GM12878 (cell line): Measurements from ENCODE around the gene SECISBP2. TPM values are rescaled to one million over a fixed set of nuclear protein-coding genes. Genes with fewer than 3 reads are reported as not detected.

Experiments used
- ATAC-seq: fragments of 200-7000 bp; cut with Tn5 transposase; 3 replicates; pipeline ENCODE4 v1.9.1; 2020; ENCODE audit warnings: mild to moderate bottlenecking, moderate library complexity
- BruUV-seq: library from RNA; stranded (reverse); fragments of 400-500 nt; replicated peaks from 2 replicates; lab custom pipeline; 2021; lab: Mats Ljungman, UMichigan
- CTCF ChIA-PET: fragments of 300-600 bp; sonication (Branson Sonifier 250); formaldehyde crosslinking; extraction: SDS; loops from one replicate; lab custom pipeline; 2021; ENCODE audit warnings: inconsistent platforms; lab: Yijun Ruan, JAX
- POLR2A ChIA-PET: fragments of 350-600 bp; formaldehyde crosslinking; extraction: SDS; loops from one replicate; lab custom pipeline; 2021; ENCODE audit warnings: inconsistent platforms; lab: Charles Lee
- RAD21 ChIA-PET: fragments of 300-600 bp; sonication (Branson Sonifier 250); formaldehyde crosslinking; loops from one replicate; lab custom pipeline; 2023; ENCODE audit warnings: antibody characterized with exemption; ENCODE audit not compliant: unreplicated experiment; lab: Charles Lee
- SMC1A ChIA-PET: fragments of 300-600 bp; sonication (Branson Sonifier 250); formaldehyde crosslinking; loops from one replicate; lab custom pipeline; 2023; ENCODE audit not compliant: unreplicated experiment, uncharacterized antibody; lab: Charles Lee
- DNase-seq: peaks from one replicate; pipeline ENCODE4 v3.0.0-alpha.2; 2011; ENCODE audit warnings: low read depth, low spot score
- FAIRE-seq: peaks from 3 replicates; lab custom pipeline; 2011; peaks lifted over from hg19 to GRCh38; lab: Jason Lieb, UNC
- H2AFZ ChIP-seq: 2 replicates; pipeline ENCODE4 v1.6.0; 2011; ENCODE audit warnings: low read depth, low read length, control low read depth; ENCODE audit not compliant: control insufficient read depth
- H3K27ac ChIP-seq: 2 replicates; pipeline ENCODE4 v1.5.1; 2011; ENCODE audit warnings: control low read depth; ENCODE audit not compliant: control insufficient read depth, insufficient read depth
- H3K27me3 ChIP-seq, 2 experiments: replicated peaks in 1 of 2; 2 replicates each; pipeline versions ENCODE4 v1.6.0 to v1.6.1; 2011; ENCODE audit warnings: low read length in 1 of 2; ENCODE audit not compliant: control insufficient read depth in 2 of 2, insufficient read depth in 2 of 2
- H3K36me3 ChIP-seq, 2 experiments: 2 replicates each; pipeline ENCODE4 v1.5.1; 2011; ENCODE audit warnings: low read length in 1 of 2; ENCODE audit not compliant: control insufficient read depth in 2 of 2, insufficient read depth in 2 of 2
- H3K4me1 ChIP-seq: 2 replicates; pipeline ENCODE4 v1.6.1; 2011; ENCODE audit warnings: mild to moderate bottlenecking, low read length, moderate library complexity, mixed read lengths; ENCODE audit not compliant: control insufficient read depth, insufficient read depth
- H3K4me2 ChIP-seq: 2 replicates; pipeline ENCODE4 v1.6.0; 2011; ENCODE audit warnings: control low read depth; ENCODE audit not compliant: control insufficient read depth, insufficient read depth
- H3K4me3 ChIP-seq: fragments of 200-600 bp; sonication (generic); 2 replicates; pipeline ENCODE4 v1.5.1; 2016
- H3K79me2 ChIP-seq: 2 replicates; pipeline ENCODE4 v1.6.0; 2011; ENCODE audit warnings: low read length; ENCODE audit not compliant: control insufficient read depth, insufficient read depth
- H3K9ac ChIP-seq: 2 replicates; pipeline ENCODE4 v1.8.0; 2011; ENCODE audit warnings: low read length, control low read depth, mixed read lengths; ENCODE audit not compliant: control insufficient read depth, insufficient read depth
- H3K9me3 ChIP-seq: replicated peaks from 3 replicates; pipeline ENCODE4 v1.5.1; 2011; ENCODE audit warnings: mild to moderate bottlenecking, low read length; ENCODE audit not compliant: control insufficient read depth, insufficient read depth
- H4K20me1 ChIP-seq: 2 replicates; pipeline ENCODE4 v1.6.0; 2011; ENCODE audit not compliant: control insufficient read depth, insufficient read depth
- CBFB ChIP-seq: IDR thresholded peaks from 2 replicates; pipeline ENCODE4 v1.6.1; 2016; ENCODE audit warnings: antibody characterized with exemption, low read depth
- CUX1 ChIP-seq: IDR thresholded peaks from 2 replicates; pipeline ENCODE4 v1.6.1; 2012; ENCODE audit warnings: improper control_type of control experiment, low read depth, low read length; ENCODE audit not compliant: insufficient replicate concordance
- NFYB ChIP-seq: IDR thresholded peaks from 2 replicates; pipeline ENCODE4 v1.6.1; 2011; ENCODE audit warnings: low read depth, mild to moderate bottlenecking, low read length, improper control_type of control experiment, moderate library complexity; ENCODE audit not compliant: insufficient read depth
- PAX8 ChIP-seq: fragments of 450-650 bp; IDR thresholded peaks from 2 replicates; pipeline ENCODE4 v1.6.1; 2017; ENCODE audit warnings: mild to moderate bottlenecking, moderate library complexity
- POLR2A ChIP-seq: IDR thresholded peaks from 2 replicates; pipeline ENCODE4 v1.6.1; 2011; ENCODE audit warnings: low read depth, mild to moderate bottlenecking, low read length
- POLR2AphosphoS5 ChIP-seq: IDR thresholded peaks from 2 replicates; pipeline ENCODE4 v1.6.1; 2011; ENCODE audit warnings: mild to moderate bottlenecking, low read length, inconsistent platforms
- RUNX3 ChIP-seq: IDR thresholded peaks from 2 replicates; pipeline ENCODE4 v1.6.1; 2012; ENCODE audit warnings: low read length, inconsistent platforms
- ZNF274 ChIP-seq: IDR thresholded peaks from one replicate; pipeline ENCODE4 v1.8.0; 2011; ENCODE audit not compliant: insufficient read length, insufficient read depth
- ZZZ3 ChIP-seq: IDR thresholded peaks from 2 replicates; pipeline ENCODE4 v1.6.1; 2011; ENCODE audit warnings: low read depth; ENCODE audit not compliant: control insufficient read depth, insufficient read length
- WGBS: methylation state at CpG from one replicate; pipeline ENCODE4 v1.1.6; 2016; ENCODE audit warnings: low lambda C conversion rate; ENCODE audit not compliant: insufficient replicate concordance, insufficient coverage; ENCODE audit errors: missing lambda C conversion rate; 5-methylcytosine and 5-hydroxymethylcytosine counted together
- in situ Hi-C: fragments of 300-500 bp; cut with MboI; formaldehyde crosslinking; loops from 9 replicates; pipeline ENCODE4 v1.14.3; 2018; ENCODE audit warnings: mixed read lengths
- intact Hi-C: fragments of 100-400 bp; cut with micrococcal nuclease; formaldehyde crosslinking; loops from one replicate; pipeline ENCODE4 v1.14.2; 2022; ENCODE audit not compliant: unreplicated experiment
- polyA plus RNA-seq, 11 experiments: library from polyadenylated mRNA; depleted of rRNA in 4 of 11; unstranded in 6 of 11; stranded (reverse) in 5 of 11; fragments of >200 nt; fragmentation: Nextera tagmentation in 4 of 11; fragmentation: Illumina TruSeq in 1 of 11; extraction: Ambion mirVana in 4 of 11; extraction: Trizol in 1 of 11; gene quantifications; 1 replicate in 1 of 11; 2 replicates in 10 of 11; pipeline versions ENCODE4 v1.2.1 to v1.2.3, GENCODE V29; 2011 to 2016; ENCODE audit warnings: inconsistent platforms in 2 of 11, missing spikeins in 2 of 11, low read depth in 1 of 11
- total RNA-seq, 4 experiments: library from RNA; depleted of rRNA in 3 of 4; stranded (reverse); fragments of >200 nt in 3 of 4; fragmentation: Illumina TruSeq in 1 of 4; extraction: Trizol in 1 of 4; gene quantifications; 2 replicates each; pipeline versions ENCODE4 v1.2.1 to v1.2.3, GENCODE V29; 2013 to 2021

SECISBP2 gene
- total and polyA plus RNA-seq, 10 of the 15 experiments (the other 5 are each of a cell fraction or from before 2014, with no cell fraction given): 4.6 to 50.5 (median 31.9) TPM

GRCh38 chr9:89360465-89360864 lies 42.2 kb downstream of the SECISBP2 start (continued):
- TF ChIP-seq CUX1 (no peak), NFYB (no peak), ZZZ3 (no peak), CBFB (no peak), ZNF274 (no peak), RUNX3 (no peak)

GRCh38 chr9:89361031-89361430 lies 42.7 kb downstream of the SECISBP2 start:
- H3K79me2 ChIP-seq: no peaks in the 10 kb centered on the region
- no peak for ATAC-seq
- no peak overlapping the region for H3K27ac ChIP-seq
- H3K36me3 ChIP-seq: peaks cover 25 to 31% of the 10 kb centered on the region in 2 experiments
- CTCF ChIA-PET: interaction anchor here (1.1 to 1.6 kb wide), 3 partner anchors 15 to 188 kb away, joined by 3 to 7 read pairs (median 4); no protein-coding TSS in a partner anchor
- TF ChIP-seq PAX8 (no peak), POLR2A (0 out of 2 replicates have a peak, but pooled peaks have one; percentile 28), POLR2AphosphoS5 (0 out of 2 replicates have a peak, but pooled peaks have one; percentile 18)
- TF ChIP-seq, all 136 proteins: peak for 2
- no peak overlapping the region for H3K4me3 ChIP-seq
- BruUV-seq: no TSS peak
- intact Hi-C loops: no loop called here
- no peak overlapping the region for H2AFZ ChIP-seq
- no peak overlapping the region for H3K4me2 ChIP-seq
- DNase-seq (no peak), FAIRE-seq (no peak)
- H3K9ac ChIP-seq: no peak overlapping the region
- H3K27me3 ChIP-seq: no peaks in the 10 kb centered on the region
- no peaks in the 10 kb centered on the region for H3K9me3 ChIP-seq
- H4K20me1 ChIP-seq: no peaks in the 10 kb centered on the region; the same call in 1 of the 2 replicates
- in situ Hi-C loops: no loop called here
- ChIA-PET POLR2A (interaction anchor here (1.3 kb wide), 1 partner anchor 14 kb away, joined by 4 read pairs; no protein-coding TSS in a partner anchor), SMC1A (no interaction called here), RAD21 (interaction anchor here (1.0 to 1.7 kb wide), 2 partner anchors 47 to 188 kb away, joined by 3 to 6 read pairs; no protein-coding TSS in a partner anchor)
- WGBS: 96% methylated on average over 6 of the region's 6 CpGs
- no peaks in the 10 kb centered on the region for H3K4me1 ChIP-seq
